ENCODE data around the gene EMD. TPM values are rescaled to one million over a fixed set of nuclear protein-coding genes. Genes with fewer than 3 reads are reported as not detected.

Gene EMD
- polyA plus RNA-seq, 1 of the 3 experiments (the other 2 are of a cell fraction), result 68.0 TPM

GRCh38 chrX:154372612-154373022, 6.5 kb upstream of the EMD start (continued):
- TF ChIP-seq FOXJ3 (CRISPR knock-in tag; IDR thresholded peaks at IDR 0.05), result no peak

- peaks cover under 1% of the 10 kb centered on the region; the same call in 1 of the 2 replicates for H4K20me1 ChIP-seq (ENCODE audit: insufficient read depth)
- peaks cover 56% of the 10 kb centered on the region for H3K79me2 ChIP-seq (ENCODE audit: insufficient read depth)
- peak overlapping the region; percentile 39; the same call in 1 of the 2 replicates for H3K9ac ChIP-seq
- H2AFZ ChIP-seq (ENCODE audit: low read depth), result no peak overlapping the region
- no peaks in the 10 kb centered on the region for H3K27me3 ChIP-seq (ENCODE audit: insufficient read depth)
- H3F3A ChIP-seq (replicated peaks; ENCODE audit: insufficient read depth), result peaks cover 13% of the 10 kb centered on the region
- peak overlapping the region; percentile 81 for H3K4me2 ChIP-seq
- ChIA-PET CTCF (interaction anchor here (0.7 to 1.8 kb wide), 4 partner anchors 10 to 405 kb away, joined by 3 to 6 read pairs (median 5); no protein-coding TSS in a partner anchor), POLR2A (interaction anchor here (0.7 to 1.7 kb wide), 3 partner anchors 11 to 495 kb away, joined by 3 to 5 read pairs (median 3); partner anchors contain the start of gene RPL10)
- no peaks in the 10 kb centered on the region for H3K9me3 ChIP-seq
- no peaks in the 10 kb centered on the region for H3K36me3 ChIP-seq (replicated peaks in 1 of 2; ENCODE audit: control insufficient read depth in 1 of 2, insufficient read depth in 2 of 2, low read length in 1 of 2)
- WGBS (ENCODE audit: low lambda C conversion rate), result 58% methylated on average over 20 of the region's 23 CpGs
- H3K4me1 ChIP-seq (ENCODE audit: control insufficient read depth in 1 of 2, insufficient read depth in 2 of 2, low read depth in 1 of 2, low read length in 1 of 2), result peaks cover under 1 to 10% of the 10 kb centered on the region in 2 experiments; a peak in 2 of 4 replicates
- no peak for DNase-seq
- no peaks in the 10 kb centered on the region for H3K9me2 ChIP-seq
- peak overlapping the region; percentile 9 to 58; a peak in 1 of 4 replicates for H3K27ac ChIP-seq (ENCODE audit: low read depth in 2 of 2, low read length in 1 of 2)
- TF ChIP-seq CTCF (IDR thresholded peaks at IDR 0.05) (peak; percentile 37), ELF1 (IDR thresholded peaks at IDR 0.05) (no peak)
- peak overlapping the region; percentile 51 to 57 for H3K4me3 ChIP-seq (ENCODE audit: low read depth in 2 of 2, low read length in 1 of 2)
Observed at GRCh38 chrX:154373340-154374306, 5.5 kb upstream of the EMD start.

- Histone ChIP-seq H3K9ac (peak within 1 kb of the TSS; percentile 39; the same call in 1 of the 2 replicates), H3K27ac (ENCODE audit: low read depth in 2 of 2, low read length in 1 of 2) (peak within 1 kb of the TSS; percentile 9 to 58; a peak in 1 of 4 replicates), H3F3A (replicated peaks; ENCODE audit: insufficient read depth) (peaks cover 13% of the 10 kb centered on the region), H3K9me3 (no peaks in the 10 kb centered on the region), H4K20me1 (ENCODE audit: insufficient read depth) (no peaks in the 10 kb centered on the region), H2AFZ (ENCODE audit: low read depth) (no peak within 1 kb of the TSS), H3K36me3 (replicated peaks in 1 of 2; ENCODE audit: control insufficient read depth in 1 of 2, insufficient read depth in 2 of 2, low read length in 1 of 2) (no peaks in the 10 kb centered on the region), H3K27me3 (ENCODE audit: insufficient read depth) (no peaks in the 10 kb centered on the region), H3K4me2 (peak within 1 kb of the TSS; percentile 81), H3K4me1 (ENCODE audit: control insufficient read depth in 1 of 2, insufficient read depth in 2 of 2, low read depth in 1 of 2, low read length in 1 of 2) (peaks cover 0 to 7% of the 10 kb centered on the region in 2 experiments; a peak in 1 of 4 replicates), H3K79me2 (ENCODE audit: insufficient read depth) (peaks cover 52% of the 10 kb centered on the region), H3K4me3 (ENCODE audit: low read depth in 2 of 2, low read length in 1 of 2) (peak within 1 kb of the TSS; percentile 51 to 57), H3K9me2 (no peaks in the 10 kb centered on the region)
- ChIA-PET CTCF (interaction anchor here (1.0 to 1.8 kb wide), 3 partner anchors 10 to 160 kb away, joined by 5 to 6 read pairs (median 5); no protein-coding TSS in a partner anchor), POLR2A (interaction anchor here (0.9 to 1.7 kb wide), 2 partner anchors 12 to 23 kb away, joined by 3 to 5 read pairs; partner anchors contain the start of gene RPL10)
- TF ChIP-seq MXI1 (IDR thresholded peaks at IDR 0.05; ENCODE audit: low read depth, low read length) (no peak), MEF2A (IDR thresholded peaks at IDR 0.05; ENCODE audit: borderline replicate concordance, low read depth) (no peak), TAF1 (IDR thresholded peaks at IDR 0.05; ENCODE audit: borderline replicate concordance, low read depth, low read length) (no peak), FOSL2 (IDR thresholded peaks at IDR 0.05; ENCODE audit: borderline replicate concordance, low read depth) (no peak), RAD21 (IDR thresholded peaks at IDR 0.05; ENCODE audit: low read length) (no peak), GATA2 (CRISPR knock-in tag; IDR thresholded peaks at IDR 0.05) (no peak), TCF12 (IDR thresholded peaks at IDR 0.05) (no peak), CTCF (IDR thresholded peaks at IDR 0.05) (no peak; the same call in 1 of the 2 replicates), NRF1 (IDR thresholded peaks at IDR 0.05; ENCODE audit: low read depth, low read length) (no peak), MAX (IDR thresholded peaks at IDR 0.05; ENCODE audit: low read depth) (no peak), POLR2AphosphoS5 (IDR thresholded peaks at IDR 0.05; ENCODE audit: low read depth, low read length) (no peak), JUND (IDR thresholded peaks at IDR 0.05) (no peak), USF2 (IDR thresholded peaks at IDR 0.05; ENCODE audit: borderline replicate concordance, low read depth, low read length) (no peak)
- DNase-seq, result peak; percentile 61
- 39% methylated on average over 20 of the region's 95 CpGs for WGBS (ENCODE audit: low lambda C conversion rate)
Observed at GRCh38 chrX:154374313-154375155, 4.6 kb upstream of the EMD start, which contains the start of gene FLNA. Gene FLNA (minus strand): TSS chrX:154374634. CDS start chrX:154371245, 3,389 bp downstream.
